Heart left ventricle (tissue), 13 donors: ENCODE data around the gene HS3ST5.

Experiments used
- POLR2A ChIP-seq, 2 donors: fragments of 450-650 bp; IDR thresholded peaks; one replicate each; pipeline ENCODE4 v1.6.1; 2017; ENCODE audit warnings: antibody characterized with exemption in 2 of 2, mild to moderate bottlenecking in 2 of 2, moderate library complexity in 2 of 2
- TF ChIP-seq, protein P1 (sequence below), 12 donors: fragments of 200-600 bp; sonication (generic) in 4 of 12; IDR thresholded peaks; one replicate each; pipeline versions ENCODE4 v1.5.0 to v1.8.0; 2018 to 2022; ENCODE audit warnings: antibody characterized with exemption in 12 of 12, mild to moderate bottlenecking in 5 of 12
- donor health status: ischemic (EF 13 %, LVEDD 7.1; RV severe dilation, severe dysfunction).
- donor health status: DM: no; HTN: yes; CAD: no.
- donor health status: DM: no; HTN: no; CAD: no.
- donor health status: ischemic (EF 25% LVEDD 6.9; RV normal size, moderate dysfunction).
- donor health status: ischemic (EF 25% LVEDD 5.7; RV mildly dilated, moderate dysfunction).
- donor health status: ischemic (EF 35%, LVEDD 5.7; RV mildly dilated, moderate dysfunction).
- donor health status: nonischemic (EF 11% LVEDD 7.7; RV severe dilation, severe dysfunction).
- donor health status: DM: yes; HTN: yes; CAD: no.
- donor health status: PGD.
- donor health status: ischemic (EF 29% LVEDD 5.4; RV normal size, mild dysfunction).
- donor health status: nonischemic (EF 23%, LVEDD 6.1; RV moderate dilation, normal function).

DNA sequence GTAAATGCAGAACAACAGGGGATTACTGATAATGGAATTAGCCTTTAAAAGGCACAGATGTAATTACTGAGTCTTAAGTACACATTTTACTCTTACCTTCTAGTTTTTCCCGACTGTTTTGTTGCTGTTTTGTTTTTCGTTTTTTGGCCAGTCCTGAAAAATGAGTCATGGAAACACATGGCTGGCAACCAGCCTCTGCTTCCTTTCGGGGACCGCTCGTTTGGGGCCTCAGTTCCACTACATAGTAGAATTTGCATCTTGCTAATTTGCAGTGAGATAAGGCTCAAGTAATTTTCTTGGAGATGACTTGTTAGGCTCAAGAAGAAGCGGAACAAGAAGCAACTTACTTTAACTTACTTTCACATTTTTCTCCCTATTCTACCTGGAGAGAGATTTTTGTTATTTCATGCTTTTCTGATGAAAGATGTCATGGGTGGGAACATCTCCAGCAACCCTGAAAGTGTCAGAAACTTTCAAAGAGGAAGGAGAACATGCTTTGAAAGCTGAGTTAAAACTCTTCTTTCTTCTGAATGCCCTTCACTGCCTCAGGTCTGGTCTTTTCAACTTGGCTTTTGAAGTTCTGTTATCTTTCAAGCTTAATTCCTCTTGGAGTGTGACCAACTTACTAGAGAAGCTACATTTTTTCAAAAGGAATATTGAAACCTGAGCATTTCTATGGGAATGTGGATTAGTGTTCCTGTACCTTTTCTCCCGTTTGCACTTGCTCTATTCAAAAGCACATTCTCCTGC is 300.4 kb downstream of the HS3ST5 start:
- TF ChIP-seq, protein P1, sequence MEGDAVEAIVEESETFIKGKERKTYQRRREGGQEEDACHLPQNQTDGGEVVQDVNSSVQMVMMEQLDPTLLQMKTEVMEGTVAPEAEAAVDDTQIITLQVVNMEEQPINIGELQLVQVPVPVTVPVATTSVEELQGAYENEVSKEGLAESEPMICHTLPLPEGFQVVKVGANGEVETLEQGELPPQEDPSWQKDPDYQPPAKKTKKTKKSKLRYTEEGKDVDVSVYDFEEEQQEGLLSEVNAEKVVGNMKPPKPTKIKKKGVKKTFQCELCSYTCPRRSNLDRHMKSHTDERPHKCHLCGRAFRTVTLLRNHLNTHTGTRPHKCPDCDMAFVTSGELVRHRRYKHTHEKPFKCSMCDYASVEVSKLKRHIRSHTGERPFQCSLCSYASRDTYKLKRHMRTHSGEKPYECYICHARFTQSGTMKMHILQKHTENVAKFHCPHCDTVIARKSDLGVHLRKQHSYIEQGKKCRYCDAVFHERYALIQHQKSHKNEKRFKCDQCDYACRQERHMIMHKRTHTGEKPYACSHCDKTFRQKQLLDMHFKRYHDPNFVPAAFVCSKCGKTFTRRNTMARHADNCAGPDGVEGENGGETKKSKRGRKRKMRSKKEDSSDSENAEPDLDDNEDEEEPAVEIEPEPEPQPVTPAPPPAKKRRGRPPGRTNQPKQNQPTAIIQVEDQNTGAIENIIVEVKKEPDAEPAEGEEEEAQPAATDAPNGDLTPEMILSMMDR (IDR thresholded peaks at IDR 0.05), result no peak
- no peak for TF ChIP-seq POLR2A (IDR thresholded peaks at IDR 0.05)
